Measurements from ENCODE around the gene VPS13D.

Gene VPS13D

GRCh38 chr1:12339811-12340543 lies 110.1 kb downstream of the VPS13D start:
- no peak for DNase-seq

DNA sequence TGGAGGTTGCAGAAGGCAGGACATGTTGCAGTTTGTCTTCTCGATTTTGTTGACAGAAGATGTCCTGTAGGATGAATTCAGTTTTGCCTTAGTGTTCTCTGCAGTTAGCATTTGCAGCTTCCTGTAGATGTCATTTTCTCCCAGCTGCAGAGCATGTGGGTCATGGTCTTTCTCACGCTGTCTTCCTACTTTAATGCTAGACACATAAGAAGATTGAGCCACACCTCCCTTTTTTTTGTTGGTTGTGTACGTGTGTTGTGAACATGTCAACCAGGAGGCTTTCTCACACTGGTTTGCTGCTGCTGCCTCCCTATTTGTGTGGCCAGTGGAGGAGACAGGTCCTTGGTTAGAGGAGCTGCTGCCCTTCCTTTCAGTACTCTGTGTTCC lies 110.7 kb downstream of the VPS13D start:
- DNase-seq = no peak

- DNase-seq = no peak
These were observed 111.8 kb downstream of the VPS13D start for GRCh38 chr1:12341667-12342066.

GRCh38 chr1:12342401-12343003 lies 112.7 kb downstream of the VPS13D start:
- DNase-seq = no peak

GRCh38 chr1:12343823-12344487 lies 114.1 kb downstream of the VPS13D start:
- DNase-seq = no peak

DNA sequence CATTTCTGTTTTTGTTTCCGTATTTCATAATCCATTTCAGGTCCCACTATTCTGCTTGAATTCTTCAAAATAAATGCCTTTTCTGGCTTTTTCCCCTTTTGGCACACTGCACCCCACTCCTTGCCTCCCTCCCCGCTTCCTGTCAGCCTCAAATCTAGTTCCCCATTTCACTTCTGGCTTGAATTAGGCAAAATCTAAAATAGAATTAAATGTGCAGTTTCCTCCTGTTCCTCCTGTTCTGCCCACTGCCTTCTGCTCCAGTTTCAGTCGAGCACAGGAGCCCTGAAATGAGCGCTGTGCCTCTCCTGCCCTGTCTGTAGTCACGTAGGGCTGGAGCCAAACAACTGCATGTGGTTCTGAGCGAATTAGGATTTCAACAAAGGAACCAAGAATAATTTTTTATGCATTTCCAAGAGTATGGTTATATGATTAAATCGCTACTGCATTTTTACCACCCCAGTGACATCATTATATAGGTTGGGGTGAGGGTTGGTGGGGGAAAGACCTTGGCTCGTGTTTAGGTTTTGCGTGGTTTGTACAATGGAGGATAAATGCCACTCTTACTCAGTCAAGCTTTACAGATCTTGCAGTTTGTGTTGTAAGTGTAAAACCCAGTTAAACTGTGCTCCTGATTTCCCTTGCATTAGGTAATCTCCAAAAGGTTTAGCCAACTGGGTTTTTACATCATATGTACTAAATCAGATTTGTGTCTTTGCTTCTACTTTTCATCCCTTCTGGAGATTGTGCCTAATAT lies 114.9 kb downstream of the VPS13D start:
- DNase-seq = no peak

DNA sequence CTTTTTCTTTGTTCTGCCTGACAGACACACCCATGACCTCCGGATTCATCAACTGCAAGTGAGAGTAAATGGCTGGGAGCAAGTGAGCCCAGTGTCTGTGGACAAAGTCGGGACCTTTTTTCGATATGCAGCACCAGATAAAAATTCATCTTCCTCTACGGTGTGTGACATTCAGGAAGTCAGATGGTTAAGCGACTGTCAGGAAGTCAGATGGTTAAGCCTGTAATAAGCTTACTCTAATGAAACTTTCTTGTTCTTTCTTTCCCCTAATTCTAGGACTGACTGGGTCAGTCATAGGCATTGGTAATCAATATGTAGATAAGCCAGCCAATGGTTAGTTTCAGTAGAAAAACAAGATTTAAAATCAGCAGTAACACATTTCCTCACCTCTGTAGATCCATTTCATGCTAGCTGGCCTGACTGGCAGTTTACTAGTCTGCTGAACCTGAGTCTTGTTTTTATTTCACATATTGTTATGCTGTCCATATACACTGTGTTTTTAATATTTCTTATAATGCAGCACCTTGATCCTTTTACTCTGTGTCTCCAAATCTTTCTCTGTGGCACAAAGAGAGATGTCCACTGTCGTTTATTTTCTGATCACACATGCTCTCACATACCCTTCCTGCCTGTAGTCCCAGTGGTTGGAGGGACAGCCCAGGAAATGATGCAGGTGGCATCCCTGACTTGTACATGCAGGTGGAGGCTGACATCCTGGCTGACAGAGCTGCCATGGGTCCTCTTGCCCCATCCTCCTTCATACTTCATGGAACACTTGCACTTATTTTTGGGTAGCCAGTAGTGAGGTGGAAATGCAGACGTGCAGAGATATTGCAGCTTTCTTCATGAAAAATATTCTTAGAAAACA lies 115.8 kb downstream of the VPS13D start:
- DNase-seq = no peak

- DNase-seq = no peak
These were observed 116.8 kb downstream of the VPS13D start for GRCh38 chr1:12346483-12347151.

DNA sequence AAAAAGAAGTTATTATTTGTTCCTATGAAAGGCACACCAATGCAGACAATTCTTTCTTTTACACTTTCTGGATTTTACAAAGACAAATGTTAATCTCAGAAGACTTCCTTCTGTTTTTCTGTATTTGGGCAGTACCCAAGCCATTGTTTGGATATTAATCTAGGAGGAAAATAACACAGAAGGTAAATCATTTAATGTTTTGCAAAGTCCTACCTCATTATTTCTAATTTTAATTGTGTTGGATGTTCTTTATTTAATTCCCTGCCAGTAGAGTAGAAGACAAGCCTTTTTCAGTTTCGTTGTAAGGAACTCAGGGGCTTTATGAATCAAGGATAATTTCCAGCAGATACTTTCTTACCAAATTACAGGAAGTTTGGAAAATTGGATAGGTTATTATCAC lies 118.3 kb downstream of the VPS13D start:
- DNase-seq = no peak

DNA sequence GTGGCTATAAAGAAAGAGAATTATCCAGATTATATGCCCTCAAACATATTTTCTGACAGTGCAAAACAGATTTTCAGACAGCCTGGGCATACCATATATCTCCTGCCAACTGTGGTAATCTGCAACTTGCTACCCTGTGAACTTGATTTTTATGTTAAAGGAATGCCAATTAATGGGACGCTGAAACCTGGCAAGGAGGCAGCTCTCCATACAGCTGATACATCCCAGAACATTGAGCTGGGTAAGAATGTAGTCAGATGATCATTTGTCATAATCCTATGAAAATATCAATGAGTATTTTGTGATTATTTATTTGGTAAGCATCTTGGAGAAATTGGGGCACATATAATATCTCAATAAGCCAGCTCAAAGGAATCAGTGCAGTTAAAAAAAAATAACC lies 124.2 kb downstream of the VPS13D start:
- no peak for DNase-seq

GRCh38 chr1:12356004-12356890 lies 126.4 kb downstream of the VPS13D start:
- no peak for DNase-seq

- no peak for DNase-seq
These were observed 128.7 kb downstream of the VPS13D start for GRCh38 chr1:12358499-12358898.

GRCh38 chr1:12359359-12360133 lies 129.7 kb downstream of the VPS13D start:
- DNase-seq = no peak

DNA sequence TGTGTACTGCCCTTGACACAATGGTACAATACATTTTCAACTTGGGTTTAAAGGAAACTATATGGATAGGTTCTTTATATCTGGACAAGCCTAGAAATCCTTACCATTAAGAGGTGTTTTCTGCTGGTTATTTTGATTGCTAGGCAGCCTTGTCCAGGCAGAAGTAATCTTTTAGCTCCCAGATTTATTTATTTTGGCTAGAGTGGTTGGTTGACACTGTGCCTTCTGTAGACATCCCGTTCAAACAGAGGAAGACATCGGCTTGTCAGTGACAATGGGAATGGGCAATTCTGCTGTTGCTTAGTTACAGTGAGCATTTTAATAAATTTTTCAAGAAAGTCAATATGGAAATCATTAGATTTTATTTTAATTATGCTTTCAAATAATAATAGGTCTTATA lies 138.8 kb downstream of the VPS13D start:
- no peak for DNase-seq

- DNase-seq = no peak
These were observed 139.4 kb downstream of the VPS13D start for GRCh38 chr1:12369258-12369657.

- DNase-seq = no peak
These were observed 140.6 kb downstream of the VPS13D start for GRCh38 chr1:12370333-12370975.

GRCh38 chr1:12371053-12371452 lies 141.2 kb downstream of the VPS13D start:
- DNase-seq = no peak

GRCh38 chr1:12372180-12372579 lies 142.3 kb downstream of the VPS13D start:
- no peak for DNase-seq

- no peak for DNase-seq
These were observed 142.9 kb downstream of the VPS13D start for GRCh38 chr1:12372761-12373160.
